CD14-positive monocyte (primary cell): ENCODE measurements around the gene TMEM106B. TPM values are rescaled to one million over a fixed set of nuclear protein-coding genes. Genes with fewer than 3 reads are reported as not detected.

ENCODE experiments used
- DNase-seq, 3 donors: peaks; one replicate each; pipeline ENCODE4 v3.0.0-alpha.2; 2011 to 2022
- H2AFZ ChIP-seq: 2 replicates; pipeline ENCODE4 v1.6.0; 2012; ENCODE audit warnings: mild to moderate bottlenecking, low read depth, low read length, inconsistent platforms; ENCODE audit not compliant: insufficient read depth, poor library complexity, severe bottlenecking
- H3K27ac ChIP-seq, 2 donors: 1 replicate in 1 of 2; 2 replicates in 1 of 2; pipeline ENCODE4 v1.5.1; 2012 to 2013; ENCODE audit warnings: low read length in 2 of 2, control low read depth in 1 of 2, inconsistent platforms in 1 of 2, low read depth in 1 of 2, mild to moderate bottlenecking in 1 of 2
- H3K27me3 ChIP-seq, 2 donors: one replicate each; pipeline versions ENCODE4 v1.6.0 to v1.6.1; 2011 to 2013; ENCODE audit warnings: low read length in 2 of 2; ENCODE audit not compliant: control insufficient read depth in 2 of 2, insufficient read depth in 2 of 2
- H3K36me3 ChIP-seq, 2 donors: replicated peaks in 1 of 2; 1 replicate in 1 of 2; 2 replicates in 1 of 2; pipeline versions ENCODE4 v1.5.1 to v1.6.1; 2012 to 2013; ENCODE audit warnings: low read length in 2 of 2, control low read depth in 1 of 2, inconsistent platforms in 1 of 2, mild to moderate bottlenecking in 1 of 2; ENCODE audit not compliant: insufficient read depth in 2 of 2, control insufficient read depth in 1 of 2
- H3K4me1 ChIP-seq, 2 donors: 1 replicate in 1 of 2; 2 replicates in 1 of 2; pipeline versions ENCODE4 v1.5.1 to v1.6.1; 2012 to 2013; ENCODE audit warnings: low read length in 2 of 2, control low read depth in 1 of 2, inconsistent platforms in 1 of 2, mild to moderate bottlenecking in 1 of 2, moderate library complexity in 1 of 2; ENCODE audit not compliant: insufficient read depth in 2 of 2, control insufficient read depth in 1 of 2
- H3K4me2 ChIP-seq: replicated peaks from 2 replicates; pipeline ENCODE3; 2012; ENCODE audit warnings: low read length, moderate library complexity, mild to moderate bottlenecking; ENCODE audit not compliant: poor library complexity, severe bottlenecking; ENCODE audit errors: extremely low read depth
- H3K4me3 ChIP-seq, 3 experiments: fragments of 200-600 bp in 1 of 3; sonication (generic) in 1 of 3; replicated peaks in 1 of 3; 1 replicate in 2 of 3; 2 replicates in 1 of 3; pipeline ENCODE4 v1.5.1; 2011 to 2013; ENCODE audit warnings: low read length in 3 of 3, mild to moderate bottlenecking in 3 of 3, control low read depth in 2 of 3, low read depth in 2 of 3, inconsistent platforms in 1 of 3, moderate library complexity in 1 of 3
- H3K79me2 ChIP-seq: 2 replicates; pipeline ENCODE4 v1.6.0; 2012; ENCODE audit warnings: mild to moderate bottlenecking, control low read depth, inconsistent platforms, low read length, moderate library complexity; ENCODE audit not compliant: insufficient read depth
- H3K9ac ChIP-seq: 2 replicates; pipeline ENCODE4 v1.6.0; 2017; ENCODE audit warnings: low read length, mild to moderate bottlenecking; ENCODE audit not compliant: insufficient read depth, poor library complexity, severe bottlenecking
- H3K9me3 ChIP-seq, 2 donors: replicated peaks in 1 of 2; 1 replicate in 1 of 2; 2 replicates in 1 of 2; pipeline versions ENCODE4 v1.5.1 to v1.6.1; 2012 to 2013; ENCODE audit warnings: low read length in 2 of 2, control low read depth in 1 of 2; ENCODE audit not compliant: control insufficient read depth in 1 of 2, insufficient read depth in 1 of 2
- H4K20me1 ChIP-seq: 2 replicates; pipeline ENCODE4 v1.6.0; 2012; ENCODE audit warnings: mild to moderate bottlenecking, low read length, control low read depth, moderate library complexity; ENCODE audit not compliant: insufficient read depth
- H3K27ac Mint-ChIP-seq, 7 donors: one replicate each; pipeline ENCODE4 v1.8.0; 2020; ENCODE audit warnings: mild to moderate bottlenecking in 7 of 7, mixed read lengths in 7 of 7, moderate library complexity in 6 of 7, inconsistent platforms in 2 of 7
- H3K27me3 Mint-ChIP-seq, 3 donors: one replicate each; pipeline ENCODE4 v1.8.0; 2021 to 2022; ENCODE audit warnings: low read depth in 3 of 3, mild to moderate bottlenecking in 3 of 3, mixed read lengths in 3 of 3, moderate library complexity in 3 of 3, inconsistent platforms in 1 of 3
- H3K36me3 Mint-ChIP-seq, 2 donors: one replicate each; pipeline ENCODE4 v1.8.0; 2020; ENCODE audit warnings: mixed read lengths in 2 of 2, inconsistent platforms in 1 of 2, mild to moderate bottlenecking in 1 of 2
- H3K4me1 Mint-ChIP-seq: one replicate; pipeline ENCODE4 v1.8.0; 2020; ENCODE audit warnings: mild to moderate bottlenecking, mixed read lengths
- H3K4me3 Mint-ChIP-seq, 2 donors: one replicate each; pipeline ENCODE4 v1.8.0; 2020; ENCODE audit warnings: mild to moderate bottlenecking in 2 of 2, mixed read lengths in 2 of 2, moderate library complexity in 1 of 2
- H3K9me3 Mint-ChIP-seq, 7 donors: one replicate each; pipeline ENCODE4 v1.8.0; 2020 to 2022; ENCODE audit warnings: mixed read lengths in 7 of 7, mild to moderate bottlenecking in 6 of 7, moderate library complexity in 6 of 7, inconsistent platforms in 2 of 7
- CTCF ChIP-seq: fragments of 200-600 bp; IDR thresholded peaks from one replicate; pipeline ENCODE4 v1.8.0; 2022; ENCODE audit warnings: antibody characterized with exemption, mild to moderate bottlenecking
- WGBS: methylation state at CpG from one replicate; pipeline ENCODE4 v1.1.5; 2013; ENCODE audit warnings: missing lambda C conversion rate; ENCODE audit not compliant: insufficient coverage; 5-methylcytosine and 5-hydroxymethylcytosine counted together
- intact Hi-C, 2 donors: fragments of 100-400 bp; cut with micrococcal nuclease; formaldehyde crosslinking; loops; one replicate each; pipeline versions ENCODE4 v1.15.0 to v1.15.1; 2023
- polyA plus RNA-seq, 3 donors: library from polyadenylated mRNA; depleted of rRNA in 1 of 3; unstranded in 2 of 3; stranded (reverse) in 1 of 3; fragments of 300-500 nt in 2 of 3; fragments of >200 nt in 1 of 3; fragmentation: Illumina TruSeq in 2 of 3; gene quantifications; 1 replicate in 2 of 3; 2 replicates in 1 of 3; pipeline ENCODE4 v1.2.3, GENCODE V29; 2012 to 2021

Gene TMEM106B
- polyA plus RNA-seq, 3 donors: 5.2 to 17.7 (median 11.6) TPM

- Histone ChIP-seq H3K36me3 (no peaks in the 10 kb centered on the region), H3K9me3 (peaks cover 5% of the 10 kb centered on the region in 2 donors), H3K4me2 (no peak overlapping the region), H4K20me1 (no peaks in the 10 kb centered on the region), H3K4me1 (no peaks in the 10 kb centered on the region), H3K79me2 (no peaks in the 10 kb centered on the region), H2AFZ (no peak overlapping the region), H3K27me3 (no peaks in the 10 kb centered on the region), H3K27ac (no peak overlapping the region), H3K4me3 (no peak overlapping the region), H3K9ac (no peak overlapping the region)
- TF ChIP-seq CTCF: no peak
- Mint-ChIP-seq H3K27me3 (peaks cover 0 to 1% (median 0%) of the 10 kb centered on the region in 3 donors), H3K36me3 (no peaks in the 10 kb centered on the region), H3K4me3 (no peak overlapping the region), H3K9me3 (peaks cover 0 to 11% (median 3%) of the 10 kb centered on the region in 7 donors), H3K4me1 (no peaks in the 10 kb centered on the region), H3K27ac (no peak overlapping the region)
- no CpG with 5 or more reads among the region's 1 CpG for WGBS
- DNase-seq: no peak
- intact Hi-C loops: no loop called here
Observed at GRCh38 chr7:12281038-12281437, 69.9 kb downstream of the TMEM106B start.

- H3K27me3 ChIP-seq: no peaks in the 10 kb centered on the region
- H2AFZ ChIP-seq: no peak overlapping the region
- Mint-ChIP-seq H3K36me3 (no peaks in the 10 kb centered on the region), H3K27me3 (peaks cover 0 to 1% (median 0%) of the 10 kb centered on the region in 3 donors), H3K4me1 (no peaks in the 10 kb centered on the region), H3K27ac (no peak overlapping the region), H3K4me3 (no peak overlapping the region), H3K9me3 (peaks cover 11 to 30% (median 21%) of the 10 kb centered on the region in 7 donors)
- no peaks in the 10 kb centered on the region for H3K4me1 ChIP-seq
- no peak for TF ChIP-seq CTCF
- no peaks in the 10 kb centered on the region for H3K79me2 ChIP-seq
- no peaks in the 10 kb centered on the region for H4K20me1 ChIP-seq
- H3K9ac ChIP-seq: no peak overlapping the region
- H3K4me3 ChIP-seq: no peak overlapping the region
- H3K4me2 ChIP-seq: no peak overlapping the region
- no CpG with 5 or more reads among the region's 1 CpG for WGBS
- no peak for DNase-seq
- H3K27ac ChIP-seq: no peak overlapping the region
- H3K9me3 ChIP-seq: peaks cover 27 to 28% of the 10 kb centered on the region in 2 donors
- intact Hi-C loops: no loop called here
- H3K36me3 ChIP-seq: no peaks in the 10 kb centered on the region
Observed at GRCh38 chr7:12287901-12288300, 76.8 kb downstream of the TMEM106B start.
